AG09319 (cell line): ENCODE results near the gene MYO9B.

Source experiments
- DNase-seq: peaks from one replicate; pipeline ENCODE4 v3.0.0-alpha.2; 2010; ENCODE audit warnings: low read depth; ENCODE audit errors: extremely low read depth
- CTCF ChIP-seq: IDR thresholded peaks from 2 replicates; pipeline ENCODE4 v1.5.1; 2011; ENCODE audit warnings: low read depth, mild to moderate bottlenecking, inconsistent platforms, low read length, moderate library complexity

Gene MYO9B

GRCh38 chr19:17075035-17075863 lies at the start of gene MYO9B, which contains the start of gene HAUS8:
Gene MYO9B, plus strand, starts transcription at chr19:17075777. Its CDS starts 25,941 bp downstream, at chr19:17101718.
Gene HAUS8, minus strand, starts transcription at chr19:17075452. Its CDS starts 30 bp downstream, at chr19:17075422.
- TF ChIP-seq CTCF, result no peak
- peak; percentile 100 for DNase-seq

- DNase-seq, result no peak
- no peak for TF ChIP-seq CTCF
Observed at GRCh38 chr19:17025991-17026658, 49.5 kb upstream of the MYO9B start.

- no peak for DNase-seq
- no peak for TF ChIP-seq CTCF
Observed at GRCh38 chr19:17026706-17027534, 48.7 kb upstream of the MYO9B start, which contains the start of gene CPAMD8. Gene CPAMD8, minus strand, starts transcription at chr19:17026810. Its CDS starts 168 bp downstream, at chr19:17026642.

GRCh38 chr19:17027535-17027975 lies 48.0 kb upstream of the MYO9B start:
- DNase-seq, result no peak
- no peak for TF ChIP-seq CTCF

GRCh38 chr19:17031741-17032140 lies 43.8 kb upstream of the MYO9B start:
- no peak for TF ChIP-seq CTCF
- no peak for DNase-seq

GRCh38 chr19:17035842-17036424 lies 39.6 kb upstream of the MYO9B start:
- DNase-seq, result no peak
- TF ChIP-seq CTCF, result no peak
